GM23338 (cell line): ENCODE measurements around the gene PHF21A. TPM values are rescaled to one million over a fixed set of nuclear protein-coding genes. Genes with fewer than 3 reads are reported as not detected.

Experiments
- ATAC-seq: fragments of 200-7000 bp; cut with Tn5 transposase; 3 replicates; pipeline ENCODE4 v1.9.1; 2020
- DNase-seq: peaks from one replicate; pipeline ENCODE4 v3.0.0-alpha.2; 2015; ENCODE audit warnings: low spot score
- H2AFZ ChIP-seq: fragments of 200-600 bp; sonication (generic); 2 replicates; pipeline ENCODE4 v1.8.0; 2016; ENCODE audit warnings: antibody characterized with exemption, mild to moderate bottlenecking, moderate library complexity
- H3F3A ChIP-seq: fragments of 200-600 bp; sonication (generic); replicated peaks from 2 replicates; pipeline ENCODE4 v1.8.0; 2017; ENCODE audit warnings: antibody characterized with exemption, mixed run types, low read depth
- H3K27ac ChIP-seq: fragments of 200-600 bp; sonication (generic); 2 replicates; pipeline ENCODE4 v1.6.1; 2016; ENCODE audit warnings: low read depth
- H3K27me3 ChIP-seq: fragments of 200-600 bp; sonication (generic); 2 replicates; pipeline ENCODE4 v1.8.0; 2016; ENCODE audit warnings: mild to moderate bottlenecking, mixed run types, moderate library complexity; ENCODE audit not compliant: insufficient read depth
- H3K36me3 ChIP-seq: fragments of 200-600 bp; sonication (generic); 2 replicates; pipeline ENCODE4 v1.8.0; 2016; ENCODE audit warnings: mild to moderate bottlenecking; ENCODE audit not compliant: insufficient read depth
- H3K4me1 ChIP-seq: fragments of 200-600 bp; sonication (generic); 2 replicates; pipeline ENCODE4 v1.8.0; 2016; ENCODE audit warnings: mild to moderate bottlenecking, moderate library complexity; ENCODE audit not compliant: insufficient read depth
- H3K4me2 ChIP-seq: fragments of 200-600 bp; sonication (generic); 2 replicates; pipeline ENCODE4 v1.7.1; 2017; ENCODE audit warnings: mixed run types
- H3K4me3 ChIP-seq: fragments of 200-600 bp; sonication (generic); 2 replicates; pipeline ENCODE4 v1.6.1; 2016; ENCODE audit warnings: mixed run types
- H3K79me2 ChIP-seq: fragments of 200-600 bp; sonication (generic); replicated peaks from 2 replicates; pipeline ENCODE4 v1.8.0; 2017; ENCODE audit warnings: mild to moderate bottlenecking; ENCODE audit not compliant: insufficient read depth
- H3K9me2 ChIP-seq: fragments of 200-600 bp; sonication (generic); 2 replicates; pipeline ENCODE4 v1.8.0; 2017; ENCODE audit not compliant: insufficient read depth
- H4K20me1 ChIP-seq: fragments of 200-600 bp; sonication (generic); replicated peaks from 2 replicates; pipeline ENCODE4 v1.8.0; 2017; ENCODE audit warnings: mild to moderate bottlenecking; ENCODE audit not compliant: insufficient read depth
- H3K27ac Mint-ChIP-seq: 2 replicates; pipeline ENCODE4 v1.8.0; 2020; ENCODE audit warnings: inconsistent platforms, mild to moderate bottlenecking, moderate library complexity, mixed read lengths
- H3K27me3 Mint-ChIP-seq: 3 replicates; pipeline ENCODE4 v1.8.0; 2022; ENCODE audit warnings: low read depth, mild to moderate bottlenecking, moderate library complexity, mixed read lengths, inconsistent platforms; ENCODE audit not compliant: insufficient read depth, poor library complexity
- H3K36me3 Mint-ChIP-seq: 3 replicates; pipeline ENCODE4 v1.8.0; 2021; ENCODE audit warnings: low read depth, mild to moderate bottlenecking, inconsistent platforms, moderate library complexity, mixed read lengths
- H3K4me1 Mint-ChIP-seq: 3 replicates; pipeline ENCODE4 v1.8.0; 2020; ENCODE audit warnings: mild to moderate bottlenecking, inconsistent platforms, mixed read lengths
- H3K4me3 Mint-ChIP-seq: 3 replicates; pipeline ENCODE4 v1.8.0; 2021; ENCODE audit warnings: moderate library complexity, mild to moderate bottlenecking, inconsistent platforms, mixed read lengths
- H3K9me3 Mint-ChIP-seq: 3 replicates; pipeline ENCODE4 v1.8.0; 2020; ENCODE audit warnings: moderate library complexity, mild to moderate bottlenecking, inconsistent platforms, mixed read lengths
- CREB1 ChIP-seq: fragments of 250-450 bp; sonication (Bioruptor Pico); IDR thresholded peaks from 2 replicates; pipeline ENCODE4 v1.5.0; 2020; ENCODE audit warnings: low read depth, mild to moderate bottlenecking, moderate library complexity
- ETS1 ChIP-seq: IDR thresholded peaks from 2 replicates; pipeline ENCODE4 v1.6.1; 2016; ENCODE audit warnings: antibody characterized with exemption
- EZH2 ChIP-seq: fragments of 200-600 bp; sonication (generic); IDR thresholded peaks from one replicate; pipeline ENCODE4 v1.8.0; 2017; ENCODE audit warnings: antibody characterized with exemption, mild to moderate bottlenecking, low read depth; ENCODE audit not compliant: unreplicated experiment
- JUNB ChIP-seq: IDR thresholded peaks from one replicate; pipeline ENCODE4 v1.6.1; 2016; ENCODE audit warnings: antibody characterized with exemption; ENCODE audit not compliant: unreplicated experiment
- POLR2AphosphoS5 ChIP-seq: IDR thresholded peaks from 2 replicates; pipeline ENCODE4 v1.6.1; 2016; ENCODE audit warnings: antibody characterized with exemption, low read depth
- REST ChIP-seq: IDR thresholded peaks from one replicate; pipeline ENCODE4 v1.6.1; 2018; ENCODE audit warnings: antibody characterized with exemption; ENCODE audit not compliant: unreplicated experiment
- ZNF462 ChIP-seq: fragments of 250-450 bp; sonication (Bioruptor Pico); IDR thresholded peaks from 2 replicates; pipeline ENCODE4 v1.5.0; 2020; ENCODE audit warnings: mild to moderate bottlenecking, moderate library complexity
- polyA plus RNA-seq: library from polyadenylated mRNA; unstranded; fragments of >200 nt; fragmentation: Nextera tagmentation; extraction: Ambion mirVana; gene quantifications from 2 replicates; pipeline ENCODE4 v1.2.1, GENCODE V29; 2016
- total RNA-seq: library from RNA; depleted of rRNA; stranded (reverse); fragments of >200 nt; shearing (Covaris generic); gene quantifications from 2 replicates; pipeline ENCODE4 v1.2.3, GENCODE V29; 2014

PHF21A gene
- total and polyA plus RNA-seq, 2 experiments from 2014 or later: 21.7 to 23.6 TPM

GRCh38 chr11:46020084-46020599 lies 101.1 kb downstream of the PHF21A start (continued):
- TF ChIP-seq ZNF462 (CRISPR knock-in tag) (no peak), CREB1 (CRISPR knock-in tag) (no peak), EZH2 (no peak), POLR2AphosphoS5 (no peak)

- Histone ChIP-seq H3K4me1 (no peaks in the 10 kb centered on the region), H3K4me3 (no peak overlapping the region), H2AFZ (no peak overlapping the region), H3K79me2 (no peaks in the 10 kb centered on the region), H3K9me2 (no peaks in the 10 kb centered on the region), H3K27me3 (no peaks in the 10 kb centered on the region), H3F3A (no peaks in the 10 kb centered on the region), H4K20me1 (no peaks in the 10 kb centered on the region), H3K27ac (no peak overlapping the region), H3K4me2 (no peak overlapping the region), H3K36me3 (no peaks in the 10 kb centered on the region)
- no peak overlapping the region for H3K27ac Mint-ChIP-seq
- no peak overlapping the region for H3K4me3 Mint-ChIP-seq
- no peak for DNase-seq
- H3K9me3 Mint-ChIP-seq: peaks cover 3% of the 10 kb centered on the region; the same call in 2 of the 3 replicates
- H3K36me3 Mint-ChIP-seq: peaks cover 4% of the 10 kb centered on the region; the same call in 2 of the 3 replicates
- peaks cover 5% of the 10 kb centered on the region for H3K4me1 Mint-ChIP-seq
- no peaks in the 10 kb centered on the region for H3K27me3 Mint-ChIP-seq
- ATAC-seq: no peak
- TF ChIP-seq POLR2AphosphoS5: no peak
- TF ChIP-seq ETS1: no peak
- TF ChIP-seq REST: no peak
- no peak for TF ChIP-seq JUNB
Observed at GRCh38 chr11:46018651-46019050, 102.6 kb downstream of the PHF21A start.
